ENCODE data around the gene CD93.

CD93 gene

DNA sequence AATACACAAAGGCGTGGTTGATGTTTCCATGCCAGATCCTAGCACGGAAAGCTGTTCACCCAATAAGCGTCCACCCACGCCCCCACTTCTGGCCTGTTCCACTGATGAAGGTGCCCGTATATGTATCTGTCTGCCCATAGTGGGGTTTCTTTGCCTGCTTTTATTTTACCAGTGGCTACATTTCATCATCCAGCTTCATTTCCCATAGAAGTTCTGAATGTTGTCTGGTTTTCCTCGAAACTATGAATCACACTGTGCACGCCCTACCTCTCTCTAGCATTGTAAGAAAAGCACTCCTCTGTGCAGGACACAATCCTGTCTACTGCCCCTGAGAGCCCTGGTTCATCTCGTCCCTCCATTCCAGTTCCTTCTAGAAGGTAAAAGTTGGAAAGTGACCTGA lies 8.8 kb upstream of the CD93 start:
- no peak overlapping the region for H3K4me3 ChIP-seq (ENCODE audit: low read depth, low read length)
- DNase-seq (ENCODE audit: low read depth), result no peak
- TF ChIP-seq CTCF (IDR thresholded peaks at IDR 0.05; ENCODE audit: low read depth, low read length, missing control alignments), result no peak
- in situ Hi-C loops (cut with HindIII; ENCODE audit: low sequenced_read_pairs), result no loop called here

DNA sequence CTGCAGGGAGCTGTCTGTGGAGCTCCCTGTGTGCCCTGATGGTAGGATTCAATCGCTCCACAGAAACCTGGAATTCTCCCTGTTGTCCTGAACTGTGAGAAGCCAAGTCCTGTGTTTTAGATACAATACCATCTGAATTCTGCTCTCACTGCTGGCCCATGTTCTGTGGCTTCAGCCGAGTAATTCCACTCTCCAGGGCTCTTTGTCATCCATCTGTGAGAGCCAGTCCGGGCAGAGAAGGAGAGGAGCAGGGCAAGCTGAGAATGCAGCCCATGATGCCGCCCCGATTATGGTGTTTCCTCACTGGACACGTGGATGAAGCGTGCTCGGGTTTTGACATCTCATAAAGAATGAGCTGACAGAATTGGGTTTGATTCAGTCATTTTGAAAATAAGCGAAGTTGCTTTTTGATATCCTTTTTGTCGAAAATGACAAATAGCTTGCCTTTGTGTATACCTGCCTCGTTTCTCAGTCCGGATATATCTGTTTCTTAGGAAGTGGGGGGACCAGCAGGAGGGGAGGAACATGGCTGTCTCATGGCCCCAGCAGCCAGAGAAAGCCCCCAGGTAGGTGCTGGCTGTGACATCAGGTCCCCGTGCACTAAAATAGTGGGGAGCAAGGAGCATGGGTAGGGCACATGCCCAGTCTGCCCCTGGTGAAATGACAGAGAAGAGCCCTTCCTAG lies 8.2 kb upstream of the CD93 start:
- H3K4me3 ChIP-seq (ENCODE audit: low read depth, low read length), result no peak overlapping the region
- in situ Hi-C loops (cut with HindIII; ENCODE audit: low sequenced_read_pairs), result no loop called here
- no peak for DNase-seq (ENCODE audit: low read depth)
- no peak for TF ChIP-seq CTCF (IDR thresholded peaks at IDR 0.05; ENCODE audit: low read depth, low read length, missing control alignments)

DNA sequence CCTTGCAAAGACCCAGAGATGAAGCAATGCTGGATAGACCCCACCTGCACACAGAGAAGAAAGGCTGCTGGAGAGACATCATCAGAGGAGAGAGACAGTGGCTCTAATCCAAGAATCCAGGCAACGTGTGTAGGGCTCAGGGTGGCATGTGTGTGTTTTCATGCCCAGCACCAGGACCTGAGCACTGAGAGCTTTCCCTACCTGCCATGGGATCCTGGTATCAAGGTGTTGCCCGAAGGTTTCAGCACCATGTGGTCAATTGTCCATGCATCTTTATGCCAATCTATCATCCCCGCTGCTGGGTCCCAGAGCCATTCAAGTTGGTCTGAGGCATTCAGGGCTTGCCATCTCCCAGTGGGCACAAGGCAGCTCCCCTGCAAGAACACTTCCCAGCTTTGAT lies 7.5 kb upstream of the CD93 start:
- H3K4me3 ChIP-seq (ENCODE audit: low read depth, low read length), result no peak overlapping the region
- in situ Hi-C loops (cut with HindIII; ENCODE audit: low sequenced_read_pairs), result no loop called here
- no peak for TF ChIP-seq CTCF (IDR thresholded peaks at IDR 0.05; ENCODE audit: low read depth, low read length, missing control alignments)
- DNase-seq (ENCODE audit: low read depth), result no peak

DNA sequence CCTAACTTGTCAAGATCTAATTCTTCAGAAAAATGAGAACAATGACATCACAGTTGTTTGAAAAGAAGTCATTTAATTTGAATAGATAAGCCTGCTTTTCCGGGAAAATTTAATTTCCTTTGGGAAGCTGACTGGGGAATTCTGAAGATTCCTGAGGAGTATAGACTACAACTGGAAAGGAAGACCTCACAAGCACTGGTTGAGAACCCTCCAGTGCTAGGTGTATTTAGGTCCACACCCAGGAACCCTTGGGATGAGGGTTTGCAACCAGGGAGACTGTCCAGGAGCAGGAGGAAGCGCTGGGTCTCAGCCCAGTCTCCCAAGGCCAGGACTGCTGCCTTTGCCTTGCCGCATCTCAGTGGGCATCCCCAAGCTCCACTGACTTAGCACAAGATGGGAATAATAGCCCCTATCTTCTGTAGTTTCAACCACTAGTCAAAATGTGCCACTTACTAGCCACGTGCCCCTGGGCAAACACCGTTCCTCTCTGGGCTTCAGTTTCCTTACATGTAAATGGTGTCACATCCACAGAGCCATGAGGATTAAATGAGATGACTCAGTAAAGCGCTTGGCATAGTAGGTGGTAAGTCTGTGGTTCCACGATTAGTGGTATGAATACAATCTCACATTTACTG lies 6.9 kb upstream of the CD93 start:
- DNase-seq (ENCODE audit: low read depth), result no peak
- in situ Hi-C loops (cut with HindIII; ENCODE audit: low sequenced_read_pairs), result no loop called here
- no peak for TF ChIP-seq CTCF (IDR thresholded peaks at IDR 0.05; ENCODE audit: low read depth, low read length, missing control alignments)
- no peak overlapping the region for H3K4me3 ChIP-seq (ENCODE audit: low read depth, low read length)

DNA sequence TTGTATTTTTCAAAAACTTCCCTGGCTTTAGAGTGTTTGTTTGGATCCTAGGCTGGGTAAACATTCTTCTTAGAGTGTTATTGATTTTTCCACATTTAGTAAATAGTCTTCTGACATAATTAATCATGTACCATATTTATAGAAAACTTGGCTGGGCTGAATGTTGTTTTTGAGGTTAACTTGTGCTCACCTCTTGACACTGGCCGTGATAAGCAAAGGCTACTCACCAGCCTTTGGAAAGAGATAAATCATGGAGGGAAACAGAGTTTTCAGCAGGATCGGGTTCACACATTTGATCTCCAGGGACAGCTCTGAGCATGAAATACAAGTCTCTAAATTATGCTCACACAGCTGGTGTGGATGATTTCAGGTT lies 6.2 kb upstream of the CD93 start:
- in situ Hi-C loops (cut with HindIII; ENCODE audit: low sequenced_read_pairs), result no loop called here
- TF ChIP-seq CTCF (IDR thresholded peaks at IDR 0.05; ENCODE audit: low read depth, low read length, missing control alignments), result no peak
- DNase-seq (ENCODE audit: low read depth), result no peak

DNA sequence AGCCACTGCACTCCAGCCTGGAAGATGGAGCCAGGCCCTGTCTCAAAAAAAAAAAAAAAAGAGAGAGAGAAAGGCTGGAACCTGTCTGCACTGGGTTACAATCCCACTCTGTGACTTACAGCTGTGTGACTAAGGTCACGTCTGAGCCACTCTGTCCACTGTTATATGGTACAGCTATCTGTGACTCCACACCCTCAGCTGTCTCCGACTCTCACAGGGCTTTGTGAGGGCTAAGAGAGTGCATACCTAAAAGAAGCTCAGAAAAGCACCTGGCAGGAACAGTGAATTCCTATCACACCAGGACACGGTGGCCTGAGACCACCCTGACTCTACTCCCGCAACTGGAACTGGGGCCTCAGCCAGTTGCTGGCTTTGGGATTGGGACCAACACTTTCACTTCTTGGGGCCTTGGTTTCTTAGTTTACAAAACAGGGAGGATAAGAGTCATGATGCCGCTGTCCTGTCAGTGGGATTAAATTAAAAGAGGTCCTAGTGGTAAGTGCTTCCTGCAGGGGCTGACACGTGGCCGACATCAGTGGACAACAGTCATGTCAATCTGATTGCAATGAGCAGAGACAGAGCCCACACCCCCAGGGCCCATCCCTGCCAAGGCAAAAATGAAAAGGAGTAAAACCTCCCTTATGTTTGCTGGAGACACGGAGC lies 5.7 kb upstream of the CD93 start:
- in situ Hi-C loops (cut with HindIII; ENCODE audit: low sequenced_read_pairs), result no loop called here
- TF ChIP-seq CTCF (IDR thresholded peaks at IDR 0.05; ENCODE audit: low read depth, low read length, missing control alignments), result no peak
- DNase-seq (ENCODE audit: low read depth), result peak; percentile 8
- H3K4me3 ChIP-seq (ENCODE audit: low read depth, low read length), result no peak overlapping the region

More for the DNA sequence above, 6.2 kb upstream of the CD93 start:
- no peak overlapping the region for H3K4me3 ChIP-seq (ENCODE audit: low read depth, low read length)
